RWPE2 (cell line): ENCODE measurements around the gene YIPF3.

Experiments
- ATAC-seq: fragments of 200-7000 bp; cut with Tn5 transposase; 3 replicates; pipeline ENCODE4 v1.9.1; 2021; ENCODE audit warnings: low read depth
- DNase-seq: peaks from one replicate; pipeline ENCODE4 v3.0.0-alpha.2; 2020; ENCODE audit warnings: low spot score
- H3K27ac ChIP-seq: fragments of 450-650 bp; 2 replicates; pipeline ENCODE4 v1.5.1; 2017; ENCODE audit warnings: mild to moderate bottlenecking; ENCODE audit not compliant: poor library complexity, severe bottlenecking
- H3K27me3 ChIP-seq: fragments of 250-450 bp; sonication (Bioruptor Pico); 2 replicates; pipeline ENCODE4 v1.5.1; 2021; ENCODE audit warnings: mild to moderate bottlenecking, moderate library complexity; ENCODE audit not compliant: insufficient read depth, poor library complexity, severe bottlenecking
- H3K36me3 ChIP-seq: fragments of 250-450 bp; sonication (Bioruptor Pico); 2 replicates; pipeline ENCODE4 v1.5.1; 2020; ENCODE audit warnings: low read depth, mild to moderate bottlenecking, moderate library complexity
- H3K4me1 ChIP-seq: fragments of 250-450 bp; sonication (Bioruptor Pico); 2 replicates; pipeline ENCODE4 v1.5.1; 2021; ENCODE audit warnings: mild to moderate bottlenecking, moderate library complexity; ENCODE audit not compliant: insufficient read depth, poor library complexity, severe bottlenecking
- H3K4me3 ChIP-seq: fragments of 250-450 bp; sonication (Bioruptor Pico); 2 replicates; pipeline ENCODE4 v1.5.1; 2021; ENCODE audit warnings: mild to moderate bottlenecking, moderate library complexity; ENCODE audit not compliant: severe bottlenecking
- H3K9me3 ChIP-seq: fragments of 250-450 bp; sonication (Bioruptor Pico); 2 replicates; pipeline ENCODE4 v1.5.1; 2021; ENCODE audit warnings: mild to moderate bottlenecking, moderate library complexity; ENCODE audit not compliant: severe bottlenecking
- TF ChIP-seq, protein P1 (sequence below): fragments of 450-650 bp; IDR thresholded peaks from one replicate; pipeline ENCODE4 v1.5.1; 2017; ENCODE audit warnings: mild to moderate bottlenecking, moderate library complexity; ENCODE audit not compliant: poor library complexity, severe bottlenecking

Gene YIPF3

DNA sequence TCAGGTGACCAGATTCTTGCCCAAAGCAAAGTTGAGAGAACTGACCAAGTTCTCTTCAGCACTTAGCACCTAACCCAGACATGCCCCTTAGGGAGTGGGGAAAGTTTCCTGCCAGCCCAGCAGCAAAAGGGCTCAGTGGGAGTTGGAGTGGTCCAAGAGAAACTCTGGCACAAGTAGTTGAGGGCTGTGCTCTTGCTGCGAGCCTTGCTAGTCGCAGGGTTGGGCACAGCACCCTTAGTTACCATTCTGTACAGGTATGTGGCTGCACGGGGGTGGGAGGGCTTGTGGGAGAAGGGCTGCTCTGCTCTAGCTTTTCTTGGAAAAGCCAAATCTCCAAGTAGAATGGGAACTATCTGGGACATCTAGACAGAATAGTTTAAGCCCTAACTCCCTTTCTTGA is 6.6 kb upstream of the YIPF3 start:
- Histone ChIP-seq H3K36me3 (peaks cover 96% of the 10 kb centered on the region), H3K27me3 (no peaks in the 10 kb centered on the region), H3K9me3 (no peaks in the 10 kb centered on the region), H3K4me3 (no peak overlapping the region), H3K4me1 (no peaks in the 10 kb centered on the region), H3K27ac (no peak overlapping the region)
- DNase-seq = no peak
- ATAC-seq = 0 out of 3 replicates have a peak, but pooled peaks have one; percentile 24
- TF ChIP-seq, protein P1, sequence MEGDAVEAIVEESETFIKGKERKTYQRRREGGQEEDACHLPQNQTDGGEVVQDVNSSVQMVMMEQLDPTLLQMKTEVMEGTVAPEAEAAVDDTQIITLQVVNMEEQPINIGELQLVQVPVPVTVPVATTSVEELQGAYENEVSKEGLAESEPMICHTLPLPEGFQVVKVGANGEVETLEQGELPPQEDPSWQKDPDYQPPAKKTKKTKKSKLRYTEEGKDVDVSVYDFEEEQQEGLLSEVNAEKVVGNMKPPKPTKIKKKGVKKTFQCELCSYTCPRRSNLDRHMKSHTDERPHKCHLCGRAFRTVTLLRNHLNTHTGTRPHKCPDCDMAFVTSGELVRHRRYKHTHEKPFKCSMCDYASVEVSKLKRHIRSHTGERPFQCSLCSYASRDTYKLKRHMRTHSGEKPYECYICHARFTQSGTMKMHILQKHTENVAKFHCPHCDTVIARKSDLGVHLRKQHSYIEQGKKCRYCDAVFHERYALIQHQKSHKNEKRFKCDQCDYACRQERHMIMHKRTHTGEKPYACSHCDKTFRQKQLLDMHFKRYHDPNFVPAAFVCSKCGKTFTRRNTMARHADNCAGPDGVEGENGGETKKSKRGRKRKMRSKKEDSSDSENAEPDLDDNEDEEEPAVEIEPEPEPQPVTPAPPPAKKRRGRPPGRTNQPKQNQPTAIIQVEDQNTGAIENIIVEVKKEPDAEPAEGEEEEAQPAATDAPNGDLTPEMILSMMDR = no peak

GRCh38 chr6:43522547-43523261 is 6.0 kb upstream of the YIPF3 start:
- ATAC-seq (no peak), DNase-seq (no peak)
- TF ChIP-seq, protein P1 = no peak
- Histone ChIP-seq H3K27ac (no peak overlapping the region), H3K9me3 (no peaks in the 10 kb centered on the region), H3K4me1 (no peaks in the 10 kb centered on the region), H3K36me3 (peaks cover 90% of the 10 kb centered on the region), H3K4me3 (no peak overlapping the region), H3K27me3 (no peaks in the 10 kb centered on the region)

- H3K4me3 ChIP-seq = no peak overlapping the region
- no peaks in the 10 kb centered on the region for H3K9me3 ChIP-seq
- peaks cover 82% of the 10 kb centered on the region for H3K36me3 ChIP-seq
- no peaks in the 10 kb centered on the region for H3K27me3 ChIP-seq
- no peak for ATAC-seq
- H3K27ac ChIP-seq = no peak overlapping the region
- no peaks in the 10 kb centered on the region for H3K4me1 ChIP-seq
- TF ChIP-seq, protein P1 = no peak
- DNase-seq = no peak
Measured at GRCh38 chr6:43521836-43522235, 5.1 kb upstream of the YIPF3 start.

DNA sequence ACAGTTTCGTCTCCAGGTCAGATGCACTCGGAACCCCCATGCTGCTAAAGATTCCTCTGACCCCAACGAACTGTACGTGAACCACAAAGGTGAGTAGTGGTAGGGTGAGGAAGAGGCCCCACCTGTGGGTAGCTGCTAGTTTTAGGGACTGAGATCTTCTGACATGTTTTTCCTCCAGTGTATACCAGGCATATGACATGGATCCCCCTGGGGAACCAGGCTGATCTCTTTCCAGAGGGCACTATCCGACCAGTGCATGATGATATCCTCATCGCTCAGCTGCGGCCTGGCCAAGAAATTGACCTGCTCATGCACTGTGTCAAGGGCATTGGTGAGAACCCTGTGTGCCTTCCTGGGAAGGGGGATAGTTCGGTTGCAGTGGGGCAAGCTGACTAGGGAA is 3.4 kb upstream of the YIPF3 start:
- DNase-seq (no peak), ATAC-seq (no peak)
- H3K27ac ChIP-seq = no peak overlapping the region
- TF ChIP-seq, protein P1 = no peak
- peaks cover 71% of the 10 kb centered on the region for H3K36me3 ChIP-seq
- no peaks in the 10 kb centered on the region for H3K4me1 ChIP-seq
- H3K9me3 ChIP-seq = no peaks in the 10 kb centered on the region
- H3K27me3 ChIP-seq = no peaks in the 10 kb centered on the region
- no peak overlapping the region for H3K4me3 ChIP-seq

DNA sequence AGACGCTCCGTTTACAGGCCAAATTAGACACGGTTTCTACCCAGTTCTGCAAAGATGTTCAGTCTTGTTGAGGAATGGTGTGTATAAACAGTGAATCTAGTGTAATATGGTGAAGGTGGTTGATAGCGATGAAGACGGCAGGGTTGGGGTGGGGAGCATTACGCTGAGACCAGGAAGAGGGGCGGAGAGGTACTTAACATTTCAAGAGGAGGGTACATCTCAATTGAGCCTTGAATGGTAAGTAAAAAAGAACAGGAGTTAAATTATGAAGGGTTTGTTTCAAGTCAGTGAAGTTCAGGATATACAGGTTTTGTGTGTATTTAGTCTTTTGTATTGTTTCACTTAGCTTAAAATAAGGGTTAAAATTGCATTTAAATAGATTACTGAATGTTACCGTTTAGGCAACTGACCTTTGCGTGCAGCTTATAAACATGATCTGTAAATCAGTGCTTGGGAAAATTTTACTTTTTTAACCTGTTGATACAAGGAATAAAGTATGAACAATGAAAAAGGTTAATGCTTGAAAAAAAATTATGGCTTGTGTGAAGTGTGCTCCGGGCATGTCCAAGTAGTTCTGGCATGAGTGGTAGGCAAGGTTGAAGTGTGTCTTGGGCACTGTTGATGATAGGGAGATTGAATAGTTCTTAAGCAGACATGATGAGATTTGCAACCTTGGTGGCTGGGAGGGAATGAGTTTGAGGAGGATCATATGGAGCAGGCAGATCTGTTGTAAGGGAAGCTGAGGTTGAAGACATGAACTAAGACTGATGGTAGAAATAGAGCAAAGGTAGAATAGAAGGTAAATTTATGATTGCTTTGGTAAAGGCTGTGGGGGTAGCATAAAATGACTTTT is 1.0 kb upstream of the YIPF3 start:
- H3K36me3 ChIP-seq = peaks cover 67% of the 10 kb centered on the region
- TF ChIP-seq, protein P1 = no peak
- H3K4me3 ChIP-seq = peak overlapping the region; percentile 79
- ATAC-seq = no peak
- peak overlapping the region; percentile 43 for H3K27ac ChIP-seq
- no peaks in the 10 kb centered on the region for H3K27me3 ChIP-seq
- no peaks in the 10 kb centered on the region for H3K4me1 ChIP-seq
- no peak for DNase-seq
- H3K9me3 ChIP-seq = no peaks in the 10 kb centered on the region
